Measurements from ENCODE around the gene CD180. TPM values are rescaled to one million over a fixed set of nuclear protein-coding genes. Genes with fewer than 3 reads are reported as not detected.
A peak's percentile ranks its signal among the peaks of the same experiment; 100 is the strongest.

CD180 gene
- total RNA-seq, 1 donor from 2014 or later = not detected

DNA sequence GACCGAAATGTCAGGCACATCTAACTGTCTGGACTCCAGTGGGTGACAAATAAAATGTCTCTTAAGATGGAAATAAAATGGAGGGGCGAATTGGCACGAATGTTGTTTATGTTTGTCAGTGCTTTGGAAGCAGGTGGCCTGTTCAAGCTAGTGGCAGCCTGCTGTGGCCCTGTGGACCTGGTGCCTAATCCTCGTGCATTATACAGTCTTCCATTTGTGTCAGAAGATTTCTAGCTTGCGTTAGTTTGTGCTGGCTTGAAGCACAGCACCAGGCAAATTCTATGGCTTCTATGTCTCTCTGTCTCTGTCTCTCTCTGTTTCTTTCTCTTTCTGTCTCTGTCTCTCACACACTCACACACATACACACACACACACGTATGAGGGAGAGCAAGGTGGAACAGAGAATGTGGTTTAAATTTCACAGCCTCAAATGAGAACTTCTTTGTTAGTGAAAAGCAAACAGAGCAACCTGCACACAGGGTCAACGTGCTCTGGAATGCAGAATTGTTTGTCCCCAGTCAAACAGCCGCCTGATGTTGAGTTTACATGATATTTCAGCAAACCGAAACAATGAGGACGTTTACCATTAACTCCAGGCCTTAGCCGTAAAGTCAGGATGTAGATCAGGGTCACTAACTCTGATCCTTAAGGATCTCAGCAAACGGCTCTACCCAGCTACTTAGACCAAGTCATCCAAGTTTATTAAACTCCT is 39.0 kb upstream of the CD180 start:
- Mint-ChIP-seq H3K27ac (ENCODE audit: unreplicated experiment) (no peak overlapping the region), H3K27me3 (ENCODE audit: low read depth) (no peaks in the 10 kb centered on the region), H3K4me3 (ENCODE audit: unreplicated experiment) (no peak overlapping the region), H3K4me1 (ENCODE audit: low read depth) (peaks cover 20% of the 10 kb centered on the region), H3K36me3 (ENCODE audit: low read depth) (no peaks in the 10 kb centered on the region), H3K9me3 (ENCODE audit: low read depth) (peaks cover 4% of the 10 kb centered on the region)
- no peak for DNase-seq (ENCODE audit: low spot score)
- TF ChIP-seq, protein P1, sequence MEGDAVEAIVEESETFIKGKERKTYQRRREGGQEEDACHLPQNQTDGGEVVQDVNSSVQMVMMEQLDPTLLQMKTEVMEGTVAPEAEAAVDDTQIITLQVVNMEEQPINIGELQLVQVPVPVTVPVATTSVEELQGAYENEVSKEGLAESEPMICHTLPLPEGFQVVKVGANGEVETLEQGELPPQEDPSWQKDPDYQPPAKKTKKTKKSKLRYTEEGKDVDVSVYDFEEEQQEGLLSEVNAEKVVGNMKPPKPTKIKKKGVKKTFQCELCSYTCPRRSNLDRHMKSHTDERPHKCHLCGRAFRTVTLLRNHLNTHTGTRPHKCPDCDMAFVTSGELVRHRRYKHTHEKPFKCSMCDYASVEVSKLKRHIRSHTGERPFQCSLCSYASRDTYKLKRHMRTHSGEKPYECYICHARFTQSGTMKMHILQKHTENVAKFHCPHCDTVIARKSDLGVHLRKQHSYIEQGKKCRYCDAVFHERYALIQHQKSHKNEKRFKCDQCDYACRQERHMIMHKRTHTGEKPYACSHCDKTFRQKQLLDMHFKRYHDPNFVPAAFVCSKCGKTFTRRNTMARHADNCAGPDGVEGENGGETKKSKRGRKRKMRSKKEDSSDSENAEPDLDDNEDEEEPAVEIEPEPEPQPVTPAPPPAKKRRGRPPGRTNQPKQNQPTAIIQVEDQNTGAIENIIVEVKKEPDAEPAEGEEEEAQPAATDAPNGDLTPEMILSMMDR (IDR thresholded peaks at IDR 0.05) = no peak

DNA sequence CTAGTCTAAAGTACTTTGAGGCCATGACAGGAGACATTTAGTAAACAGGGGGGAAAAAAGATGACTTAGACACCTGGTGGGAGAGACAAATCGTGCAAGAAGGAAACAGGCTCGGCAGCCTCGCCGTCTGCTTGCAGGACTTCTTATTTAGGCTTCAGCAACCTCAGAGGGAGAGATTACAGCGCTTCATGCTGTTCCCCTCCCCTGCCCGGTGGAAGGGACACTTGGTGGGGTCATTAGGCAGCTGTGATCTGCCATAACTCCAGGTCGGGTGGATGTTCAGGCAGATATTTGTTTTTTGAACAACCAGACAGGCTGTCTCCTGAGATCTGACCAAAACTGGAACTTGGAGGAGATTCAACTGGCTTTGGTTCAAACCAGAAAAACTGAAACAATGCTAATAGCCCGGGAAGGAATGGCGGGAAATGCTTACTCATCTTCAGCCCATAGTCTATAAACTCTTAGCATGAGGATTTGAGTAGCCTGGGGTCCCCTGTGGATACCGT is 38.1 kb upstream of the CD180 start:
- DNase-seq (ENCODE audit: low spot score) = no peak
- TF ChIP-seq, protein P1 (IDR thresholded peaks at IDR 0.05) = no peak
- H3K4me1 Mint-ChIP-seq (ENCODE audit: low read depth) = peaks cover 20% of the 10 kb centered on the region
- H3K9me3 Mint-ChIP-seq (ENCODE audit: low read depth) = peaks cover 10% of the 10 kb centered on the region
- H3K36me3 Mint-ChIP-seq (ENCODE audit: low read depth) = no peaks in the 10 kb centered on the region
- peak overlapping the region; percentile 32 for H3K27ac Mint-ChIP-seq (ENCODE audit: unreplicated experiment)
- H3K4me3 Mint-ChIP-seq (ENCODE audit: unreplicated experiment) = no peak overlapping the region
- H3K27me3 Mint-ChIP-seq (ENCODE audit: low read depth) = no peaks in the 10 kb centered on the region

DNA sequence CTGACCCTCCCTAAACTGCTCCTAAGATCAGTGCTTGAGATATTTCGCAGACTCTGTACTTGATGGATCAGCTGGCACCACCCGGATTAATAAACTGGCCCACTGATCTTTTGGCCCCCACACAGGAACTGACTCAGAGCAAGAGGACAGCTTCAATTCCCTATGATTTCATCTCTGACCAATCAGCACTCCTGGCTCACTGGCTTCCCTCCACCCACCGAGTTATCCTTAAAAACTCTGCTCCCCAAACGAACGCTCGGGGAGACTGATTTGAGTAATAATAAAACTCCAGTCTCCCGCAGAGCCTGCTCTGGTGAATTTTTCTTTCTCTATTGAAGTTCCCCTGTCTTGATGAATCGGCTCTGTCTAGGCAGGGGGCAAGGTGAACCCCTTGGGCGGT is 36.5 kb upstream of the CD180 start:
- DNase-seq (ENCODE audit: low spot score) = no peak
- TF ChIP-seq, protein P1 (IDR thresholded peaks at IDR 0.05) = no peak
- H3K4me1 Mint-ChIP-seq (ENCODE audit: low read depth) = peaks cover 20% of the 10 kb centered on the region
- peaks cover 3% of the 10 kb centered on the region for H3K36me3 Mint-ChIP-seq (ENCODE audit: low read depth)
- peaks cover 14% of the 10 kb centered on the region for H3K9me3 Mint-ChIP-seq (ENCODE audit: low read depth)
- H3K27me3 Mint-ChIP-seq (ENCODE audit: low read depth) = no peaks in the 10 kb centered on the region
- H3K4me3 Mint-ChIP-seq (ENCODE audit: unreplicated experiment) = no peak overlapping the region
- H3K27ac Mint-ChIP-seq (ENCODE audit: unreplicated experiment) = no peak overlapping the region

DNA sequence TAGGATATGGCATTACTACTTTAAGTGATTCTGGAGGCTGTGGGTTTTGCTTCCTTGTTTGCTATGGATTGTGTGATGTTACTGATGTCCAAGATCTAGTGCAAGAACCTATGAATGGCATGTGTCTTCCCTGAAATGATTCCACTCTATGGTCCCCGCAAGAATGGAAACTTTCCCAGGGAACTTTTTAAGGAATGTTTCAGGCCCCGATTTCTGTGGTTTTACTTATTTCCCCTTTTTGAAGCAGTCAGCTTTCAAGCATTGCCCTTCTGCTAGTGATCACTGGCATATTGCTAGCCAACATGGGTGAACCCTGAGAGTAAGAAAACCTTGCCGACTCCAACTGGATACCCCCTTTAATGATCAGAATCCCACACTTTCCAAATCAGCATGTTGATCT is 26.6 kb upstream of the CD180 start:
- TF ChIP-seq, protein P1 (IDR thresholded peaks at IDR 0.05) = no peak
- H3K4me1 Mint-ChIP-seq (ENCODE audit: low read depth) = no peaks in the 10 kb centered on the region
- no peaks in the 10 kb centered on the region for H3K36me3 Mint-ChIP-seq (ENCODE audit: low read depth)
- H3K27me3 Mint-ChIP-seq (ENCODE audit: low read depth) = no peaks in the 10 kb centered on the region
- no peak overlapping the region for H3K27ac Mint-ChIP-seq (ENCODE audit: unreplicated experiment)
- H3K9me3 Mint-ChIP-seq (ENCODE audit: low read depth) = no peaks in the 10 kb centered on the region
- DNase-seq (ENCODE audit: low spot score) = no peak
- H3K4me3 Mint-ChIP-seq (ENCODE audit: unreplicated experiment) = no peak overlapping the region

DNA sequence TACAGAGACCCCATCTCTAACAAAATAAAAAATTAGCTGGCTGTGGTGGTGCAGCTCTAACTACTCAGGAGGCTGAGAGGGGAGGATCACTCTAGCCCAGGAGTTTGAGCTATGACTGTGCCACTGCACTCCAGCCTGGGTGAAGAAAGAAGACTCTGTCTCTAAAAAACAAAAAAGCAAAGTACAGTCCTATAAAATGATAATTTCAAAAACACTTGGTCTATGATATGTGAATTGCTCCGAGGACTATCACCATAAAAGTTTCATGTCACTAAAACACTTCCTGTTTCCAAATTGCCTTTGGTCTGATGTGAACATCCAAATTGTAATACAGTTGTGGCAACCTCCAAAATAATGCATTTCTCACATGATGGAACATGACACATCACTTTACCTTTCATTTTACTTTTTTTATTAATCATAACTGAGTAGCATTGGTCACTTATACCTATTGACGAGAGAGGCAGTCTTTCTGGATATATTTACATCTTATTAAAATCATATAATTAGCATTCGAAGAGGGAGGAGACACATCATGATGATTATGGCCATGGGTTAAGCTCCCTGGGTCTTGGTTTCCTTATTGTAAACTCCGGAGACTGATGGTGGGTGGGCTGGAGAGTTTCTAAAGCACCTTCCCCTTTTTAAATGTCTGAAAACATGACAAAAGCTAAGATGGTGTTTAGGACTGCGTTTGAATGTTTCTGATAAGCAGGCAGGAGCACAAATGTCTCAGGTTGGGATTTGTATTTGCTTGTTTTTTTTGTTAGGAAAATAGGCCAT is 25.8 kb upstream of the CD180 start:
- H3K27ac Mint-ChIP-seq (ENCODE audit: unreplicated experiment) = no peak overlapping the region
- no peaks in the 10 kb centered on the region for H3K27me3 Mint-ChIP-seq (ENCODE audit: low read depth)
- H3K36me3 Mint-ChIP-seq (ENCODE audit: low read depth) = no peaks in the 10 kb centered on the region
- H3K4me3 Mint-ChIP-seq (ENCODE audit: unreplicated experiment) = no peak overlapping the region
- TF ChIP-seq, protein P1 (IDR thresholded peaks at IDR 0.05) = no peak
- no peaks in the 10 kb centered on the region for H3K9me3 Mint-ChIP-seq (ENCODE audit: low read depth)
- DNase-seq (ENCODE audit: low spot score) = no peak
- no peaks in the 10 kb centered on the region for H3K4me1 Mint-ChIP-seq (ENCODE audit: low read depth)
